ENCODE data around the gene SLX4IP. TPM values are rescaled to one million over a fixed set of nuclear protein-coding genes. Genes with fewer than 3 reads are reported as not detected.

Gene SLX4IP
- total RNA-seq, 2 donors from 2014 or later: 3.8 to 9.1 TPM

- DNase-seq (ENCODE audit: low spot score in 2 of 2): peak in 1 of 2 donors; percentile 48
- peak; percentile 96 to 99 for ATAC-seq
- Mint-ChIP-seq H3K9me3 (no peaks in the 10 kb centered on the region), H3K27ac (peak overlapping the region in 1 of 2 donors; percentile 55), H3K36me3 (no peaks in the 10 kb centered on the region)
Measured at GRCh38 chr20:10447028-10447427, 11.9 kb downstream of the SLX4IP start.

GRCh38 chr20:10448270-10449156 is 13.4 kb downstream of the SLX4IP start:
- Mint-ChIP-seq H3K27ac (no peak overlapping the region), H3K36me3 (no peaks in the 10 kb centered on the region), H3K9me3 (no peaks in the 10 kb centered on the region)
- ATAC-seq (no peak), DNase-seq (ENCODE audit: low spot score in 2 of 2) (no peak)

- H3K36me3 Mint-ChIP-seq: no peaks in the 10 kb centered on the region
- ATAC-seq (no peak), DNase-seq (ENCODE audit: low spot score in 2 of 2) (no peak)
- no peak overlapping the region for H3K27ac Mint-ChIP-seq
- H3K9me3 Mint-ChIP-seq: no peaks in the 10 kb centered on the region
Measured at GRCh38 chr20:10449270-10449669, 14.2 kb downstream of the SLX4IP start.

GRCh38 chr20:10453241-10453640 is 18.1 kb downstream of the SLX4IP start:
- H3K36me3 Mint-ChIP-seq: peaks cover 7 to 11% of the 10 kb centered on the region in 2 donors
- peak; percentile 71 to 83 for ATAC-seq
- DNase-seq (ENCODE audit: low spot score in 2 of 2): peak in 1 of 2 donors; percentile 19
- peak overlapping the region; percentile 43 to 77 for H3K27ac Mint-ChIP-seq
- H3K9me3 Mint-ChIP-seq: peaks cover 4 to 8% of the 10 kb centered on the region in 2 donors

- H3K9me3 Mint-ChIP-seq: peaks cover 4 to 12% of the 10 kb centered on the region in 2 donors
- peaks cover 14 to 21% of the 10 kb centered on the region in 2 donors for H3K36me3 Mint-ChIP-seq
- H3K27ac Mint-ChIP-seq: peak overlapping the region in 1 of 2 donors; percentile 43
- DNase-seq (ENCODE audit: low spot score in 2 of 2) (no peak), ATAC-seq (no peak)
Measured at GRCh38 chr20:10454151-10454750, 19.1 kb downstream of the SLX4IP start.

GRCh38 chr20:10461495-10461894 is 26.4 kb downstream of the SLX4IP start:
- Mint-ChIP-seq H3K36me3 (peaks cover 46 to 62% of the 10 kb centered on the region in 2 donors), H3K27ac (peak overlapping the region in 1 of 2 donors; percentile 65), H3K9me3 (peaks cover 4 to 12% of the 10 kb centered on the region in 2 donors)
- ATAC-seq (no peak), DNase-seq (ENCODE audit: low spot score in 2 of 2) (no peak)

- ATAC-seq: no peak
- peaks cover 0 to 4% of the 10 kb centered on the region in 2 donors for H3K9me3 Mint-ChIP-seq
- DNase-seq (ENCODE audit: low spot score in 2 of 2): no peak
- no peak overlapping the region for H3K27ac Mint-ChIP-seq
- H3K36me3 Mint-ChIP-seq: peaks cover 40 to 54% of the 10 kb centered on the region in 2 donors
Measured at GRCh38 chr20:10462516-10462915, 27.4 kb downstream of the SLX4IP start.

- no peak for DNase-seq (ENCODE audit: low spot score in 2 of 2)
- Mint-ChIP-seq H3K27ac (no peak overlapping the region), H3K9me3 (peaks cover 0 to 4% of the 10 kb centered on the region in 2 donors), H3K36me3 (peaks cover 38 to 47% of the 10 kb centered on the region in 2 donors)
- ATAC-seq: no peak
Measured at GRCh38 chr20:10463622-10464021, 28.5 kb downstream of the SLX4IP start.

GRCh38 chr20:10465135-10465534 is 30.0 kb downstream of the SLX4IP start:
- Mint-ChIP-seq H3K9me3 (no peaks in the 10 kb centered on the region), H3K27ac (no peak overlapping the region), H3K36me3 (peaks cover 28 to 36% of the 10 kb centered on the region in 2 donors)
- no peak for ATAC-seq
- DNase-seq (ENCODE audit: low spot score in 2 of 2): no peak

- Mint-ChIP-seq H3K27ac (no peak overlapping the region), H3K9me3 (no peaks in the 10 kb centered on the region), H3K36me3 (peaks cover 23 to 27% of the 10 kb centered on the region in 2 donors)
- no peak for ATAC-seq
- DNase-seq (ENCODE audit: low spot score in 2 of 2): no peak
Measured at GRCh38 chr20:10466325-10466724, 31.2 kb downstream of the SLX4IP start.

- DNase-seq (ENCODE audit: low spot score in 2 of 2) (no peak), ATAC-seq (no peak)
- Mint-ChIP-seq H3K27ac (no peak overlapping the region), H3K36me3 (peaks cover 21 to 28% of the 10 kb centered on the region in 2 donors), H3K9me3 (no peaks in the 10 kb centered on the region)
Measured at GRCh38 chr20:10466855-10467254, 31.8 kb downstream of the SLX4IP start.

- Mint-ChIP-seq H3K27ac (peak overlapping the region in 1 of 2 donors; percentile 18), H3K9me3 (no peaks in the 10 kb centered on the region), H3K36me3 (peaks cover 12 to 24% of the 10 kb centered on the region in 2 donors)
- DNase-seq (ENCODE audit: low spot score in 2 of 2) (no peak), ATAC-seq (no peak)
Measured at GRCh38 chr20:10467681-10468339, 32.7 kb downstream of the SLX4IP start.

- DNase-seq (ENCODE audit: low spot score in 2 of 2): no peak
- Mint-ChIP-seq H3K36me3 (peaks cover 6 to 18% of the 10 kb centered on the region in 2 donors), H3K9me3 (no peaks in the 10 kb centered on the region), H3K27ac (peak overlapping the region in 1 of 2 donors; percentile 18)
- no peak for ATAC-seq
Measured at GRCh38 chr20:10468340-10468845, 33.3 kb downstream of the SLX4IP start.

- DNase-seq (ENCODE audit: low spot score in 2 of 2) (no peak), ATAC-seq (no peak)
- no peak overlapping the region for H3K27ac Mint-ChIP-seq
- H3K9me3 Mint-ChIP-seq: no peaks in the 10 kb centered on the region
- peaks cover under 1 to 13% of the 10 kb centered on the region in 2 donors for H3K36me3 Mint-ChIP-seq
Measured at GRCh38 chr20:10469056-10469455, 34.0 kb downstream of the SLX4IP start.

GRCh38 chr20:10469599-10469998 is 34.5 kb downstream of the SLX4IP start:
- Mint-ChIP-seq H3K36me3 (peaks cover 0 to 13% of the 10 kb centered on the region in 2 donors), H3K27ac (no peak overlapping the region), H3K9me3 (no peaks in the 10 kb centered on the region)
- ATAC-seq (peak in 1 of 2 donors; percentile 32), DNase-seq (ENCODE audit: low spot score in 2 of 2) (no peak)

- Mint-ChIP-seq H3K36me3 (peaks cover 0 to 9% of the 10 kb centered on the region in 2 donors), H3K27ac (no peak overlapping the region), H3K9me3 (no peaks in the 10 kb centered on the region)
- no peak for ATAC-seq
- DNase-seq (ENCODE audit: low spot score in 2 of 2): no peak
Measured at GRCh38 chr20:10470276-10470675, 35.2 kb downstream of the SLX4IP start.

GRCh38 chr20:10472871-10473270 is 37.8 kb downstream of the SLX4IP start:
- ATAC-seq (no peak), DNase-seq (ENCODE audit: low spot score in 2 of 2) (no peak)
- H3K36me3 Mint-ChIP-seq: peaks cover 0 to 9% of the 10 kb centered on the region in 2 donors
- H3K9me3 Mint-ChIP-seq: no peaks in the 10 kb centered on the region
- H3K27ac Mint-ChIP-seq: no peak overlapping the region
